ENCODE measurements around the gene ORM1.
"Not testable (repeated sequence)": the region's sequence is repeated elsewhere in the genome, so short reads cannot be mapped to it uniquely, and the experiment has no call there.

The ORM1 gene

GRCh38 chr9:114318416-114318815 lies 4.5 kb upstream of the ORM1 start:
- no peak overlapping the region for H3K4me3 ChIP-seq (ENCODE audit: low read length)
- TF ChIP-seq ZNF274 (IDR thresholded peaks at IDR 0.05; ENCODE audit: low read depth, low read length) = no peak

GRCh38 chr9:114319147-114319546 lies 3.8 kb upstream of the ORM1 start:
- no peak overlapping the region for H3K4me3 ChIP-seq (ENCODE audit: low read length)
- no peak for TF ChIP-seq ZNF274 (IDR thresholded peaks at IDR 0.05; ENCODE audit: low read depth, low read length)

- not testable (repeated sequence) for H3K4me3 ChIP-seq (ENCODE audit: low read length)
These were observed 2.2 kb upstream of the ORM1 start for GRCh38 chr9:114320710-114321109.

- no peak for TF ChIP-seq ZNF274 (IDR thresholded peaks at IDR 0.05; ENCODE audit: low read depth, low read length)
These were observed 1.1 kb upstream of the ORM1 start for GRCh38 chr9:114321759-114322158.

GRCh38 chr9:114322160-114322818 lies 609 bp upstream of the ORM1 start:
- not testable (repeated sequence) for H3K4me3 ChIP-seq (ENCODE audit: low read length)

More at GRCh38 chr9:114321759-114322158, 1.1 kb upstream of the ORM1 start:
- H3K4me3 ChIP-seq (ENCODE audit: low read length) = no peak overlapping the region

GRCh38 chr9:114323849-114324248 lies 951 bp downstream of the ORM1 start:
- not testable (repeated sequence) for H3K4me3 ChIP-seq (ENCODE audit: low read length)

GRCh38 chr9:114324492-114324891 lies 1.6 kb downstream of the ORM1 start:
- TF ChIP-seq ZNF274 (IDR thresholded peaks at IDR 0.05; ENCODE audit: low read depth, low read length) = no peak
- H3K4me3 ChIP-seq (ENCODE audit: low read length) = no peak overlapping the region

GRCh38 chr9:114324965-114325364 lies 2.1 kb downstream of the ORM1 start:
- H3K4me3 ChIP-seq (ENCODE audit: low read length) = not testable (repeated sequence)

GRCh38 chr9:114325684-114326254 lies 2.9 kb downstream of the ORM1 start:
- not testable (repeated sequence) for H3K4me3 ChIP-seq (ENCODE audit: low read length)

GRCh38 chr9:114327749-114328148 lies 4.9 kb downstream of the ORM1 start:
- no peak for TF ChIP-seq ZNF274 (IDR thresholded peaks at IDR 0.05; ENCODE audit: low read depth, low read length)
- H3K4me3 ChIP-seq (ENCODE audit: low read length) = no peak overlapping the region

- H3K4me3 ChIP-seq (ENCODE audit: low read length) = not testable (repeated sequence)
These were observed 5.5 kb downstream of the ORM1 start for GRCh38 chr9:114328357-114328820.

- not testable (repeated sequence) for H3K4me3 ChIP-seq (ENCODE audit: low read length)
These were observed 6.2 kb downstream of the ORM1 start for GRCh38 chr9:114328937-114329624.

- not testable (repeated sequence) for H3K4me3 ChIP-seq (ENCODE audit: low read length)
These were observed 6.7 kb downstream of the ORM1 start, which contains the start of gene ORM2 for GRCh38 chr9:114329625-114330022. Gene ORM2 (plus strand): TSS chr9:114329869. CDS start chr9:114329905, 36 bp downstream.

GRCh38 chr9:114330636-114331035 lies 7.7 kb downstream of the ORM1 start:
- TF ChIP-seq ZNF274 (IDR thresholded peaks at IDR 0.05; ENCODE audit: low read depth, low read length) = no peak
- no peak overlapping the region for H3K4me3 ChIP-seq (ENCODE audit: low read length)

GRCh38 chr9:114331229-114332195 lies 8.6 kb downstream of the ORM1 start:
- H3K4me3 ChIP-seq (ENCODE audit: low read length) = not testable (repeated sequence)

GRCh38 chr9:114332474-114333040 lies 9.7 kb downstream of the ORM1 start:
- H3K4me3 ChIP-seq (ENCODE audit: low read length) = not testable (repeated sequence)

- not testable (repeated sequence) for H3K4me3 ChIP-seq (ENCODE audit: low read length)
These were observed 10.8 kb downstream of the ORM1 start for GRCh38 chr9:114333718-114334117.
